KMS-11 (cell line): ENCODE data around the gene MTO1.

Experiments
- H2AFZ ChIP-seq: fragments of 200-600 bp; sonication (generic); 2 replicates; pipeline ENCODE4 v1.6.1; 2016; ENCODE audit warnings: antibody characterized with exemption, mixed run types, low read depth
- H3K27ac ChIP-seq: fragments of 200-600 bp; sonication (generic); 2 replicates; pipeline ENCODE4 v1.6.1; 2016; ENCODE audit warnings: mild to moderate bottlenecking, mixed run types
- H3K27me3 ChIP-seq: fragments of 200-600 bp; sonication (generic); 2 replicates; pipeline ENCODE4 v1.6.1; 2017; ENCODE audit warnings: mild to moderate bottlenecking, low read depth, mixed run types, moderate library complexity; ENCODE audit not compliant: insufficient read depth
- H3K36me3 ChIP-seq: fragments of 200-600 bp; sonication (generic); 2 replicates; pipeline ENCODE4 v1.6.1; 2017; ENCODE audit warnings: mild to moderate bottlenecking, mixed run types; ENCODE audit not compliant: insufficient read depth
- H3K4me1 ChIP-seq: fragments of 200-600 bp; sonication (generic); 2 replicates; pipeline ENCODE4 v1.6.1; 2016; ENCODE audit warnings: mild to moderate bottlenecking, low read depth, mixed run types; ENCODE audit not compliant: poor library complexity, severe bottlenecking
- H3K4me2 ChIP-seq: fragments of 200-600 bp; sonication (generic); 2 replicates; pipeline ENCODE4 v1.7.0; 2016; ENCODE audit warnings: mild to moderate bottlenecking, mixed run types
- H3K4me3 ChIP-seq: fragments of 200-600 bp; sonication (generic); IDR thresholded peaks from 2 replicates; pipeline ENCODE4 v1.6.1; 2017; ENCODE audit warnings: low read depth, low read length, mixed read lengths; ENCODE audit not compliant: insufficient read depth
- H3K79me2 ChIP-seq: fragments of 200-600 bp; sonication (generic); 2 replicates; pipeline ENCODE4 v1.6.1; 2016; ENCODE audit warnings: low read depth, mixed run types; ENCODE audit not compliant: insufficient read depth
- H3K9ac ChIP-seq: fragments of 200-600 bp; sonication (generic); 2 replicates; pipeline ENCODE4 v1.6.1; 2016; ENCODE audit warnings: mild to moderate bottlenecking, mixed run types
- H4K20me1 ChIP-seq: fragments of 200-600 bp; sonication (generic); 2 replicates; pipeline ENCODE4 v1.6.1; 2016; ENCODE audit warnings: mild to moderate bottlenecking, mixed run types; ENCODE audit not compliant: insufficient read depth
- CTCF ChIP-seq: fragments of 200-600 bp; sonication (generic); conservative IDR thresholded peaks from 2 replicates; pipeline ENCODE4 v1.6.1; 2017; ENCODE audit warnings: low read depth, mild to moderate bottlenecking, antibody characterized with exemption, low read length, moderate library complexity, mixed read lengths

MTO1 gene

GRCh38 chr6:73523434-73524123, 62.0 kb downstream of the MTO1 start:
- Histone ChIP-seq H3K36me3 (peaks cover 17% of the 10 kb centered on the region), H3K27ac (peak overlapping the region; percentile 100), H3K4me1 (peaks cover 19% of the 10 kb centered on the region), H3K9ac (peak overlapping the region; percentile 100), H2AFZ (peak overlapping the region; percentile 64), H3K4me2 (peak overlapping the region; percentile 93), H3K27me3 (no peaks in the 10 kb centered on the region), H4K20me1 (no peaks in the 10 kb centered on the region; the same call in 1 of the 2 replicates), H3K4me3 (no peak overlapping the region), H3K79me2 (peaks cover 34% of the 10 kb centered on the region)
- no peak for TF ChIP-seq CTCF

- no peak overlapping the region for H2AFZ ChIP-seq
Observed at GRCh38 chr6:73525546-73526330, 64.2 kb downstream of the MTO1 start.

GRCh38 chr6:73528897-73529296, 67.4 kb downstream of the MTO1 start:
- no peak for TF ChIP-seq CTCF
- H3K4me1 ChIP-seq: peaks cover 5% of the 10 kb centered on the region
- no peaks in the 10 kb centered on the region for H3K36me3 ChIP-seq

More at GRCh38 chr6:73525546-73526330, 64.2 kb downstream of the MTO1 start:
- H3K4me3 ChIP-seq: no peak overlapping the region
- H3K79me2 ChIP-seq: peaks cover 12% of the 10 kb centered on the region
- no peaks in the 10 kb centered on the region for H3K27me3 ChIP-seq
- no peaks in the 10 kb centered on the region for H4K20me1 ChIP-seq
- no peak overlapping the region for H3K4me2 ChIP-seq
- no peaks in the 10 kb centered on the region; the same call in 1 of the 2 replicates for H3K36me3 ChIP-seq
- no peak for TF ChIP-seq CTCF
- H3K4me1 ChIP-seq: peaks cover 19% of the 10 kb centered on the region
- H3K9ac ChIP-seq: no peak overlapping the region
- H3K27ac ChIP-seq: no peak overlapping the region

GRCh38 chr6:73532293-73532692, 70.8 kb downstream of the MTO1 start:
- no peak for TF ChIP-seq CTCF
- H4K20me1 ChIP-seq: no peaks in the 10 kb centered on the region
- no peaks in the 10 kb centered on the region for H3K79me2 ChIP-seq
- H2AFZ ChIP-seq: no peak overlapping the region
- no peak overlapping the region for H3K9ac ChIP-seq
- H3K4me2 ChIP-seq: no peak overlapping the region
- H3K36me3 ChIP-seq: no peaks in the 10 kb centered on the region
- no peaks in the 10 kb centered on the region for H3K4me1 ChIP-seq
- H3K27me3 ChIP-seq: no peaks in the 10 kb centered on the region
- no peak overlapping the region for H3K27ac ChIP-seq
- no peak overlapping the region for H3K4me3 ChIP-seq

More at GRCh38 chr6:73528897-73529296, 67.4 kb downstream of the MTO1 start:
- Histone ChIP-seq H3K27me3 (no peaks in the 10 kb centered on the region), H3K79me2 (no peaks in the 10 kb centered on the region), H3K4me3 (no peak overlapping the region), H3K4me2 (no peak overlapping the region), H2AFZ (no peak overlapping the region), H3K27ac (no peak overlapping the region), H3K9ac (no peak overlapping the region), H4K20me1 (no peaks in the 10 kb centered on the region)
